Activated T-helper 2 cell treated with anti-CD3 and anti-CD28 coated beads, Interferon-gamma antibody, Interleukin-2, Interleukin-4, amounts not matched to agents 10 μg/mL and 5 μg/mL and 100 μg/mL, durations not matched to agents 14 hours and 24 hours and 36 hours (primary cell): ENCODE measurements around the gene HEYL. TPM values are rescaled to one million over a fixed set of nuclear protein-coding genes. Genes with fewer than 3 reads are reported as not detected.

Experiments used
- DNase-seq: peaks from one replicate; pipeline ENCODE4 v3.0.0; 2021; ENCODE audit warnings: low spot score
- H3K27ac Mint-ChIP-seq: one replicate; pipeline ENCODE4 v1.8.0; 2021; ENCODE audit warnings: mixed read lengths
- H3K27me3 Mint-ChIP-seq: one replicate; pipeline ENCODE4 v1.8.0; 2021; ENCODE audit warnings: low read depth, mixed read lengths
- H3K36me3 Mint-ChIP-seq: one replicate; pipeline ENCODE4 v1.8.0; 2021; ENCODE audit warnings: low read depth, mixed read lengths
- H3K4me1 Mint-ChIP-seq: one replicate; pipeline ENCODE4 v1.8.0; 2021; ENCODE audit warnings: low read depth, mixed read lengths
- H3K4me3 Mint-ChIP-seq: one replicate; pipeline ENCODE4 v1.8.0; 2021; ENCODE audit warnings: low read depth, mild to moderate bottlenecking, moderate library complexity, mixed read lengths
- H3K9me3 Mint-ChIP-seq: one replicate; pipeline ENCODE4 v1.8.0; 2021; ENCODE audit warnings: mixed read lengths
- intact Hi-C: fragments of 100-400 bp; cut with micrococcal nuclease; formaldehyde crosslinking; loops from one replicate; pipeline ENCODE4 v1.15.1; 2023
- total RNA-seq: library from RNA; stranded (reverse); gene quantifications from 2 replicates; pipeline ENCODE4 v1.2.3, GENCODE V29; 2022

The HEYL gene
- total RNA-seq, 1 donor from 2014 or later, result 0.73 TPM

DNA sequence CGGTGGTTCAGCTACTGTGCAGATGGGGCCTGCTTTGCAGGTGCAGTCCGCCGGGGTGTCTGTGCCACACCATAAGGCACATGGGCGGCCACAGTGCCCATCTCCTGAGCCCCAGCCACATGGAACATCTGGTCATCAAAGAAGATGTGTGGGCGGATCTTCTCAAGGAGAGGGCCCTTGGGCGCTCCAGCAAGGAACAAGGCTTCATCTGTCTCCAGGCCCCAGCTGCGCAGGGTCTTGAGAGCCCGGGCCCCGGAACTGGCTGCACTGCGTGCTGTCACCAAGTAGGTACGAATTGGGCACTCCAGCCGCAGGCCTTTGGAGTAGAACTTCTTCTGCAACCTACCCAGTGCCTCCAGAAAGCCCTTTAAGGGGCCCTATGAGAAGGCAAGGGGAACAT lies 19.7 kb upstream of the HEYL start:
- Mint-ChIP-seq H3K27ac (no peak overlapping the region), H3K36me3 (no peaks in the 10 kb centered on the region), H3K27me3 (peaks cover 2% of the 10 kb centered on the region), H3K4me3 (no peak overlapping the region), H3K9me3 (no peaks in the 10 kb centered on the region), H3K4me1 (peaks cover 10% of the 10 kb centered on the region)
- intact Hi-C loops, result no loop called here
- DNase-seq, result no peak

GRCh38 chr1:39657923-39658485 lies 18.6 kb upstream of the HEYL start:
- intact Hi-C loops, result no loop called here

DNA sequence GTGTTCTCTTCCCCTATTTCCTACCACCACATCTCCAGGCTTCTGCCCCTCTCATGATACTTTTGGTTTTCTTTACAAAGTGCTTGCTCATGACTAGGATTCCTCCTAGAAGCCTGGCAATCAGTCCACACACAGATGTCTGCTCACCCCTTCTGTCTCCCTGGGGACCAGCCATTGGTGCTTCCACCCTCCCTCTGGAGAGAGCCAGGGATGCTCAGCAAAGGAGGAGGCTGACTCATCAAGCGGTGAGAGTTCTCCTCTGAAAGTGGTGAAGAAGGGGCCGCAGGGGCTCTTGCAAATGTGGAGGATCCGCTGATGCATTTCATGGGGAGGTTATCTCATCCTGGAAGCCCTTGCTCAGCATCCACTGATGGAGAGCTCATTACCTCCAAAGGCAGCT lies 18.0 kb upstream of the HEYL start:
- intact Hi-C loops, result no loop called here
- DNase-seq, result no peak
- Mint-ChIP-seq H3K4me1 (peaks cover 20% of the 10 kb centered on the region), H3K27ac (no peak overlapping the region), H3K36me3 (no peaks in the 10 kb centered on the region), H3K4me3 (no peak overlapping the region), H3K27me3 (peaks cover 2% of the 10 kb centered on the region), H3K9me3 (no peaks in the 10 kb centered on the region)

More at GRCh38 chr1:39657923-39658485, 18.6 kb upstream of the HEYL start:
- H3K4me3 Mint-ChIP-seq, result peak overlapping the region; percentile 46
- peaks cover 2% of the 10 kb centered on the region for H3K27me3 Mint-ChIP-seq
- peak; percentile 54 for DNase-seq
- H3K4me1 Mint-ChIP-seq, result peaks cover 20% of the 10 kb centered on the region
- no peaks in the 10 kb centered on the region for H3K36me3 Mint-ChIP-seq
- no peak overlapping the region for H3K27ac Mint-ChIP-seq
- no peaks in the 10 kb centered on the region for H3K9me3 Mint-ChIP-seq

- H3K27ac Mint-ChIP-seq, result no peak overlapping the region
- peaks cover 20% of the 10 kb centered on the region for H3K4me1 Mint-ChIP-seq
- intact Hi-C loops, result no loop called here
- peaks cover 2% of the 10 kb centered on the region for H3K27me3 Mint-ChIP-seq
- no peaks in the 10 kb centered on the region for H3K9me3 Mint-ChIP-seq
- H3K4me3 Mint-ChIP-seq, result no peak overlapping the region
- no peaks in the 10 kb centered on the region for H3K36me3 Mint-ChIP-seq
- no peak for DNase-seq
Measured at GRCh38 chr1:39656391-39656790, 16.9 kb upstream of the HEYL start.

DNA sequence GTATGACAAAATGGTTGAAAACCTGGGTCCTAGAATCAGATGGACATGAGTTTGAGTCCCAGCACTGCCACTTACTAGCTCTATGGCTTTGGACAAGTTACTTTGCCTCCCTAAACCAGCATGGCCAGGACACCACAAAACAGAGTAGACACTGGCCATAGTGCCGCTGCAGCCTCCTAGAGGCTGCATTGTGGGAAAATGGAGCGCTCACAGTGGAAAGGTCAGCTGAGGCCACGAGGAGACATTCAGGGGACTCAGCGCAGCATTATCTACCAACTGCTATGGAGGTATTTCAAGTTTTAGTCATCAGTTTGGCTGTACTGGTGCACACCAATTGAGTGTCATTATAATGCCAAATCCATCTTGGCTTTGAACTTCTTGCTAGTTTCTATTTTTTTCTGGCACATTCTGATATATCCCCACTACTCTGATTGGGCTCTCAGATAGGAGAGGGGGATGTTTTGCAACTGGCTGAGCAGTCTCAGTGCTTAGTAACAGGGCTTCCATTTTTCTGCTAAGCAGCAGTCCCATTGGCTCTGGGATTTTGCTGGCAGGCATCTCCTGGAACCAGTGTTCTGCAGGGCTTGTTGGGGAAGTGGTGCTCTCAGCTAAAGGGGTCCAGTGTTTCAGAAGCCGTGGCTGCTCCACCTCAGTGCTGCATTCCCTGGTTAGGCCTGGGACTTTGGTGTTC lies 16.3 kb upstream of the HEYL start:
- no peak overlapping the region for H3K4me3 Mint-ChIP-seq
- peaks cover 20% of the 10 kb centered on the region for H3K4me1 Mint-ChIP-seq
- intact Hi-C loops, result no loop called here
- no peaks in the 10 kb centered on the region for H3K36me3 Mint-ChIP-seq
- H3K27ac Mint-ChIP-seq, result no peak overlapping the region
- H3K27me3 Mint-ChIP-seq, result peaks cover 2% of the 10 kb centered on the region
- no peaks in the 10 kb centered on the region for H3K9me3 Mint-ChIP-seq
- no peak for DNase-seq

- intact Hi-C loops, result no loop called here
- H3K4me3 Mint-ChIP-seq, result no peak overlapping the region
- no peaks in the 10 kb centered on the region for H3K9me3 Mint-ChIP-seq
Measured at GRCh38 chr1:39654291-39654690, 14.8 kb upstream of the HEYL start.

DNA sequence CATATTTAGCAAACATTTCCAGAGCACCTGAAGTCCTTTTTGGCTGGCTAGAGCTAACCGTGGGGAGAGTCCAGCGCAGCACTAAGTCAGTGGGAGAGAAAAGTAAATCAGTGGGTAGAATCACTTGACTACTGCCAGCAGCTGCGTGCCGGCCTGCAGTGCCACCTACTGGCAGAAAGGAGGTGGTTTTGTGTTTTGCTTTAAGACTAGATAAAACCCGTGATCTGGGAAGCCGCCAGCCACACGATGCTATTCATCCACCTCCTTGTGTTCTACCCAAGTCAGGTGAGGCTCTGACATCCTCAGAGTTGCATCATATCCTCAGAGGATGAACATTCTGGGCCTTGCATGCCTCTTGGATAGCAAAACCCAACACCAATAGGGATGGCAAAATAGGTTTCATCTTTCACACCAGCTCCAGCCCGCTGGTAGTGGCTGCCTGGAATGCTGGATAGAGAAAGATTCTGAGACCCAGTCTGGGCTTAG lies 14.1 kb upstream of the HEYL start:
- Mint-ChIP-seq H3K36me3 (no peaks in the 10 kb centered on the region), H3K4me1 (peaks cover 20% of the 10 kb centered on the region), H3K9me3 (no peaks in the 10 kb centered on the region), H3K4me3 (no peak overlapping the region), H3K27ac (no peak overlapping the region), H3K27me3 (no peaks in the 10 kb centered on the region)
- peak; percentile 60 for DNase-seq
- intact Hi-C loops, result loop anchor here (1.0 to 2.0 kb wide), 2 partner anchors 47 to 79 kb away; no protein-coding TSS in a partner anchor

More at GRCh38 chr1:39654291-39654690, 14.8 kb upstream of the HEYL start:
- H3K36me3 Mint-ChIP-seq, result no peaks in the 10 kb centered on the region
- no peak overlapping the region for H3K27ac Mint-ChIP-seq
- DNase-seq, result no peak
- no peaks in the 10 kb centered on the region for H3K27me3 Mint-ChIP-seq
- peaks cover 20% of the 10 kb centered on the region for H3K4me1 Mint-ChIP-seq

DNA sequence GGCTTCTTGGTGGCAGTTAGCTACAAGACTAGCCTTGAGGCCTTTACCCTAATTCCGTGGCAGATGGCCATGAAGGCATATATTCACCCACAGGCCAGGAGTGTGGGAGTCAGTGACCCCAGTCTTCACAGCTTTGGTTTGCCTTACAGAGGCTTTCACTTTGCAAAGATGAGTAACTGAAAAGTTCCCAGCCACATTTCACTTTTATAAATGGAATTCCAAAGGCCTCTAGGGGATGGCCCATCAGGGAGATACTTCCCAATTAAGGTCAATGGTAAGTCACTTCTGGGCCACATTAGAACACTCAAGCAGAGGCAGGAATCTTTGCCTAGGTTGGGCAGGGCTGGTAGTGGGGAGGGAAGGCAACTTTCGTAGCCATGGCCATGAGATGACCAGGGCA lies 13.1 kb upstream of the HEYL start:
- no peak overlapping the region for H3K27ac Mint-ChIP-seq
- no peak overlapping the region for H3K4me3 Mint-ChIP-seq
- no peaks in the 10 kb centered on the region for H3K36me3 Mint-ChIP-seq
- peaks cover 15% of the 10 kb centered on the region for H3K4me1 Mint-ChIP-seq
- no peaks in the 10 kb centered on the region for H3K27me3 Mint-ChIP-seq
- intact Hi-C loops, result loop anchor here (2.0 kb wide), 1 partner anchor 78 kb away; no protein-coding TSS in a partner anchor
- no peaks in the 10 kb centered on the region for H3K9me3 Mint-ChIP-seq
- DNase-seq, result no peak

DNA sequence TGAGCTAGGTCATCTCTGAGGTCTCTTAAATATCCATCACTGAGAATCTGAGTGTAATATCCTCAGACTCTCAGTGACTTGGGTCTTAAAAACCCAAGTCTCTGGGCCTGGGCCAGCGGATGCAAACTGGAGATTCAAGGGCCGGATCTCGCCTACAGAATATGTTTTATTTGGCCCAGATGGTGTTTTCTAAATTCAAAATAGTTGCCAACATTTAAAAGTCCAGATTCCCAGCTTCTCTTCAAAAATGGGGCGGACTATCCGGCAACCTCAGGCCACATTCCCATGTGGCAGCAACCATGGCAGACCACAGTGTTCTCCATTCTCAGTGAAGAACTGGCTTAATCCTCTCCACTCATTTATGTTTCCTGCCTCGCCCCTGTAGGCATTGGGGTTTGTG lies 12.7 kb upstream of the HEYL start:
- no peaks in the 10 kb centered on the region for H3K9me3 Mint-ChIP-seq
- H3K4me1 Mint-ChIP-seq, result peaks cover 12% of the 10 kb centered on the region
- H3K27ac Mint-ChIP-seq, result no peak overlapping the region
- intact Hi-C loops, result loop anchor here (2.0 kb wide), 1 partner anchor 77 kb away; no protein-coding TSS in a partner anchor
- no peaks in the 10 kb centered on the region for H3K36me3 Mint-ChIP-seq
- no peak overlapping the region for H3K4me3 Mint-ChIP-seq
- H3K27me3 Mint-ChIP-seq, result no peaks in the 10 kb centered on the region
- no peak for DNase-seq

- no peaks in the 10 kb centered on the region for H3K36me3 Mint-ChIP-seq
- H3K4me1 Mint-ChIP-seq, result peaks cover 10% of the 10 kb centered on the region
- H3K4me3 Mint-ChIP-seq, result no peak overlapping the region
- no peak overlapping the region for H3K27ac Mint-ChIP-seq
- H3K9me3 Mint-ChIP-seq, result no peaks in the 10 kb centered on the region
- DNase-seq, result no peak
- H3K27me3 Mint-ChIP-seq, result no peaks in the 10 kb centered on the region
- intact Hi-C loops, result no loop called here
Measured at GRCh38 chr1:39650431-39650830, 11.0 kb upstream of the HEYL start.

- H3K36me3 Mint-ChIP-seq, result no peaks in the 10 kb centered on the region
- H3K4me3 Mint-ChIP-seq, result no peak overlapping the region
- intact Hi-C loops, result no loop called here
Measured at GRCh38 chr1:39649636-39650185, 10.3 kb upstream of the HEYL start.

GRCh38 chr1:39648496-39648895 lies 9.1 kb upstream of the HEYL start:
- Mint-ChIP-seq H3K9me3 (no peaks in the 10 kb centered on the region), H3K27me3 (no peaks in the 10 kb centered on the region), H3K36me3 (no peaks in the 10 kb centered on the region), H3K4me3 (no peak overlapping the region), H3K4me1 (peaks cover 5% of the 10 kb centered on the region), H3K27ac (no peak overlapping the region)
- intact Hi-C loops, result no loop called here
- DNase-seq, result no peak

More at GRCh38 chr1:39649636-39650185, 10.3 kb upstream of the HEYL start:
- no peak for DNase-seq
- peaks cover 10% of the 10 kb centered on the region for H3K4me1 Mint-ChIP-seq
- H3K9me3 Mint-ChIP-seq, result no peaks in the 10 kb centered on the region
- H3K27me3 Mint-ChIP-seq, result no peaks in the 10 kb centered on the region
- no peak overlapping the region for H3K27ac Mint-ChIP-seq

- DNase-seq, result no peak
- peaks cover 2% of the 10 kb centered on the region for H3K4me1 Mint-ChIP-seq
- intact Hi-C loops, result no loop called here
- H3K9me3 Mint-ChIP-seq, result no peaks in the 10 kb centered on the region
- H3K27ac Mint-ChIP-seq, result no peak overlapping the region
- H3K4me3 Mint-ChIP-seq, result no peak overlapping the region
- peaks cover 4% of the 10 kb centered on the region for H3K27me3 Mint-ChIP-seq
- no peaks in the 10 kb centered on the region for H3K36me3 Mint-ChIP-seq
Measured at GRCh38 chr1:39647247-39647646, 7.8 kb upstream of the HEYL start.
